GM21381 (cell line): ENCODE measurements around the gene SCMH1.

Experiments
- ATAC-seq: cut with Tn5 transposase; IDR thresholded peaks from one replicate; pipeline ENCODE4 v1.9.1; 2021; ENCODE audit warnings: mild to moderate bottlenecking, moderate library complexity; ENCODE audit not compliant: unreplicated experiment

Gene SCMH1

GRCh38 chr1:41101950-41102607, 140.0 kb downstream of the SCMH1 start:
- no peak for ATAC-seq

- no peak for ATAC-seq
These were observed 141.0 kb downstream of the SCMH1 start for GRCh38 chr1:41101076-41101475.

- no peak for ATAC-seq
These were observed 141.9 kb downstream of the SCMH1 start for GRCh38 chr1:41100170-41100569.

GRCh38 chr1:41098730-41099460, 143.2 kb downstream of the SCMH1 start:
- no peak for ATAC-seq

GRCh38 chr1:41097105-41097504, 145.0 kb downstream of the SCMH1 start:
- no peak for ATAC-seq

GRCh38 chr1:41093826-41094225, 148.3 kb downstream of the SCMH1 start:
- ATAC-seq = no peak

GRCh38 chr1:41086921-41087320, 155.2 kb downstream of the SCMH1 start:
- no peak for ATAC-seq

- ATAC-seq = no peak
These were observed 163.5 kb downstream of the SCMH1 start for GRCh38 chr1:41078616-41079015.

- no peak for ATAC-seq
These were observed 163.9 kb downstream of the SCMH1 start for GRCh38 chr1:41078193-41078592.

GRCh38 chr1:41073971-41074370, 168.1 kb downstream of the SCMH1 start:
- ATAC-seq = no peak

GRCh38 chr1:41072051-41072450, 170.1 kb downstream of the SCMH1 start:
- ATAC-seq = no peak

GRCh38 chr1:41056907-41057306, 185.2 kb downstream of the SCMH1 start:
- ATAC-seq = no peak

GRCh38 chr1:41053316-41053715, 188.8 kb downstream of the SCMH1 start:
- ATAC-seq = no peak

- no peak for ATAC-seq
These were observed 191.1 kb downstream of the SCMH1 start for GRCh38 chr1:41051022-41051421.

- no peak for ATAC-seq
These were observed 193.6 kb downstream of the SCMH1 start for GRCh38 chr1:41048540-41048939.

- ATAC-seq = no peak
These were observed 195.7 kb downstream of the SCMH1 start for GRCh38 chr1:41046347-41046775.

- no peak for ATAC-seq
These were observed 196.4 kb downstream of the SCMH1 start for GRCh38 chr1:41045740-41046139.

GRCh38 chr1:41044187-41044586, 197.9 kb downstream of the SCMH1 start:
- no peak for ATAC-seq

- no peak for ATAC-seq
These were observed 200.4 kb downstream of the SCMH1 start for GRCh38 chr1:41041614-41042270.

GRCh38 chr1:41038110-41038509, 204.0 kb downstream of the SCMH1 start:
- no peak for ATAC-seq

- ATAC-seq = no peak
These were observed 204.8 kb downstream of the SCMH1 start for GRCh38 chr1:41037116-41037903.
